K562 (cell line): ENCODE data around the gene ICAM1. TPM values are rescaled to one million over a fixed set of nuclear protein-coding genes. Genes with fewer than 3 reads are reported as not detected.

Experiments used
- BCL6 ChIP-seq: fragments of 250-450 bp; sonication (Bioruptor Pico); IDR thresholded peaks from 2 replicates; pipeline ENCODE4 v1.4.0; 2020
- DIDO1 ChIP-seq: fragments of 450-650 bp; IDR thresholded peaks from 2 replicates; pipeline ENCODE4 v1.6.1; 2016; ENCODE audit warnings: low read depth, missing biosample characterization, missing genetic modification characterization
- ILK ChIP-seq: fragments of 450-650 bp; IDR thresholded peaks from 2 replicates; pipeline ENCODE4 v1.6.1; 2016; ENCODE audit warnings: missing genetic modification characterization, low read depth, mild to moderate bottlenecking, missing compliant biosample characterization, moderate library complexity, borderline replicate concordance
- JUND ChIP-seq, 2 experiments: IDR thresholded peaks; 2 replicates in 1 of 2; 3 replicates in 1 of 2; pipeline ENCODE4 v1.6.1; 2011; ENCODE audit warnings: borderline replicate concordance in 2 of 2, low read depth in 2 of 2, low read length in 2 of 2, improper control_type of control experiment in 1 of 2, missing biosample characterization in 1 of 2, missing genetic modification characterization in 1 of 2, missing genetic modification reagents in 1 of 2
- KAT2B ChIP-seq: IDR thresholded peaks from one replicate; pipeline ENCODE4 v1.6.1; 2012; ENCODE audit warnings: low read depth, mild to moderate bottlenecking, control low read depth, inconsistent platforms, low read length, moderate library complexity
- NR4A1 ChIP-seq, 2 experiments: fragments of 250-450 bp in 1 of 2; fragments of 450-650 bp in 1 of 2; sonication (Bioruptor Pico) in 1 of 2; IDR thresholded peaks; 2 replicates each; pipeline versions ENCODE4 v1.4.0 to v1.6.1; 2016 to 2020; ENCODE audit warnings: mild to moderate bottlenecking in 2 of 2, missing compliant biosample characterization in 1 of 2, missing genetic modification characterization in 1 of 2, moderate library complexity in 1 of 2
- NRF1 ChIP-seq, 2 experiments: fragments of 450-650 bp; IDR thresholded peaks in 1 of 2; conservative IDR thresholded peaks in 1 of 2; 2 replicates each; pipeline ENCODE4 v1.6.1; 2014; ENCODE audit warnings: mild to moderate bottlenecking in 2 of 2
- PTTG1 ChIP-seq: fragments of 450-650 bp; IDR thresholded peaks from 2 replicates; pipeline ENCODE4 v1.6.1; 2016; ENCODE audit warnings: low read depth, mild to moderate bottlenecking, missing genetic modification characterization, missing compliant biosample characterization
- RBM14 ChIP-seq: fragments of 200-400 bp; formaldehyde crosslinking; IDR thresholded peaks from 2 replicates; pipeline ENCODE4 v1.6.1; 2018; ENCODE audit warnings: low read depth, mild to moderate bottlenecking, low read length, moderate library complexity, borderline replicate concordance; ENCODE audit not compliant: insufficient read depth
- ZBED1 ChIP-seq: IDR thresholded peaks from 2 replicates; pipeline ENCODE4 v1.6.1; 2014
- ZNF165 ChIP-seq: fragments of 250-450 bp; sonication (Bioruptor Pico); IDR thresholded peaks from 2 replicates; pipeline ENCODE4 v1.4.0; 2020; ENCODE audit warnings: borderline replicate concordance
- ZNF197 ChIP-seq: fragments of 200-800 bp; sonication (Bioruptor generic); IDR thresholded peaks from 2 replicates; pipeline ENCODE4 v1.6.1; 2016; ENCODE audit warnings: low read depth, missing genetic modification characterization, missing compliant biosample characterization
- ZNF830 ChIP-seq: fragments of 250-450 bp; sonication (Bioruptor Pico); IDR thresholded peaks from 2 replicates; pipeline ENCODE4 v1.5.0; 2021; ENCODE audit warnings: mild to moderate bottlenecking
- polyA plus RNA-seq, 8 experiments: library from polyadenylated mRNA; depleted of rRNA in 4 of 8; stranded (reverse) in 5 of 8; unstranded in 3 of 8; fragments of >200 nt; fragmentation: Nextera tagmentation in 2 of 8; fragmentation: Illumina TruSeq in 1 of 8; extraction: Ambion mirVana in 2 of 8; extraction: Trizol in 1 of 8; gene quantifications; 2 replicates each; pipeline versions ENCODE4 v1.2.1 to v1.2.3, GENCODE V29; 2011 to 2014; ENCODE audit warnings: inconsistent platforms in 1 of 8, missing spikeins in 1 of 8
- total RNA-seq, 7 experiments: library from RNA; depleted of rRNA in 6 of 7; stranded (reverse); fragments of >200 nt in 6 of 7; fragmentation: Illumina TruSeq in 2 of 7; extraction: Trizol in 2 of 7; gene quantifications; 2 replicates each; pipeline versions ENCODE4 v1.2.1 to v1.2.3, GENCODE V29; 2011 to 2021; ENCODE audit warnings: low replicate concordance in 1 of 7
- TF ChIP-seq, protein P1 (sequence below): sonication (generic); formaldehyde crosslinking; IDR thresholded peaks from 2 replicates; pipeline ENCODE4 v1.8.0; 2022; ENCODE audit warnings: mild to moderate bottlenecking, missing genetic modification reagents
- TF ChIP-seq, protein P2 (sequence below): sonication (generic); formaldehyde crosslinking; IDR thresholded peaks from 2 replicates; pipeline ENCODE4 v1.9.0; 2022; ENCODE audit warnings: mild to moderate bottlenecking, missing genetic modification reagents
- TF ChIP-seq, protein P3 (sequence below): fragments of 250-450 bp; sonication (Bioruptor Pico); IDR thresholded peaks from 2 replicates; pipeline ENCODE4 v1.5.0; 2021
- TF ChIP-seq, protein P4 (sequence below), 2 experiments: fragments of 250-450 bp in 1 of 2; fragments of 450-650 bp in 1 of 2; sonication (Bioruptor Pico) in 1 of 2; IDR thresholded peaks; 2 replicates each; pipeline versions ENCODE4 v1.6.1 to v1.8.0; 2016 to 2021; ENCODE audit warnings: mild to moderate bottlenecking in 2 of 2, moderate library complexity in 2 of 2, missing compliant biosample characterization in 1 of 2, missing genetic modification characterization in 1 of 2
- TF ChIP-seq, protein P5 (sequence below): fragments of 250-450 bp; sonication (Bioruptor Pico); IDR thresholded peaks from 2 replicates; pipeline ENCODE4 v1.9.0; 2021; ENCODE audit warnings: mild to moderate bottlenecking

Gene ICAM1
- total and polyA plus RNA-seq, 9 of the 15 experiments (the other 6 are each of a cell fraction or from before 2014, with no cell fraction given) = 2.3 to 24.4 (median 13.4) TPM

DNA sequence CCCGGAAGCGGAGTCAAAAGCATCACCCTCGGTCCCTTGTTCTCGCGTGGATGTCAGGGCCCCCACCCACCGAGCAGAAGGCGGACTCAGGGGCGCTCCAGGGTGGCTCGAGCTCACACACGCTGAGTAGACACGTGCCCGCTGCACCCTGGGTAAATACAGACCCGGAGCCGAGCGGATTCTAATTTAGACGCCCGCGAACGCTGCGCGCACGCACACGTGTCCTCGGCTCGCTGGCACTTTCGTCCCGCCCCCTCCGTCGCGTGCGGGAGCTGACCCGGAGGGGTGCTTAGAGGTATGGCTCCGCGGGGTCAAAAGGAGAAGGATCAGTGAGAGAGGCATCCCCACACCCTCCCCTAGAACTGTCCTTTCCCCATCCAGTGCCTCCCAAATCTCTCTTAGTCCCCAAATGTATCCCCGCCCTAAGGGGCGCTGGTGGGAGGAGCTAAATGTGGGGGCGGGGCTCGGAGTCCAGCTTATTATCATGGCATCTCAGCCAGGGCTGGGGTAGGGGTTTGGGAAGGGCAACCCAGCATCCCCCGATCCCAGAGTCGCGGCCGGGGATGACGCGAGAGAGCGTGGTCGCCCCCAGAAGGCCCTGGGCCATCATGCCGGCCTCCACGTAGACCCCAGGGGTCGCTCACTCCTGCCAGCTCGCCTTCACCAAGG, 18.4 kb downstream of the ICAM1 start (continued):
- TF ChIP-seq JUND (IDR thresholded peaks at IDR 0.05; ENCODE audit: borderline replicate concordance, low read depth, low read length) (peak; percentile 3; the same call in 1 of the 2 replicates), JUND (tag; IDR thresholded peaks at IDR 0.05; ENCODE audit: borderline replicate concordance, low read depth, low read length) (no peak), ZNF830 (CRISPR knock-in tag) (peak; percentile 39; the same call in 1 of the 2 replicates), ZBED1 (no peak; the same call in 1 of the 2 replicates), ILK (tag) (no peak), KAT2B (no peak), ZNF165 (no peak), RBM14 (no peak), DIDO1 (tag) (0 out of 2 replicates have a peak, but pooled peaks have one; percentile 49), NRF1 (conservative IDR thresholded peaks at IDR 0.05 in 1 of 2, IDR thresholded peaks at IDR 0.05 in 1 of 2) (peak; percentile 75 to 80), PTTG1 (no peak), BCL6 (CRISPR knock-in tag) (no peak), NR4A1 (CRISPR knock-in tag; IDR thresholded peaks at IDR 0.05) (0 out of 2 replicates have a peak, but pooled peaks have one; percentile 30), NR4A1 (tag; IDR thresholded peaks at IDR 0.05) (no peak), ZNF197 (CRISPR knock-in tag) (no peak)
- TF ChIP-seq, protein P1, sequence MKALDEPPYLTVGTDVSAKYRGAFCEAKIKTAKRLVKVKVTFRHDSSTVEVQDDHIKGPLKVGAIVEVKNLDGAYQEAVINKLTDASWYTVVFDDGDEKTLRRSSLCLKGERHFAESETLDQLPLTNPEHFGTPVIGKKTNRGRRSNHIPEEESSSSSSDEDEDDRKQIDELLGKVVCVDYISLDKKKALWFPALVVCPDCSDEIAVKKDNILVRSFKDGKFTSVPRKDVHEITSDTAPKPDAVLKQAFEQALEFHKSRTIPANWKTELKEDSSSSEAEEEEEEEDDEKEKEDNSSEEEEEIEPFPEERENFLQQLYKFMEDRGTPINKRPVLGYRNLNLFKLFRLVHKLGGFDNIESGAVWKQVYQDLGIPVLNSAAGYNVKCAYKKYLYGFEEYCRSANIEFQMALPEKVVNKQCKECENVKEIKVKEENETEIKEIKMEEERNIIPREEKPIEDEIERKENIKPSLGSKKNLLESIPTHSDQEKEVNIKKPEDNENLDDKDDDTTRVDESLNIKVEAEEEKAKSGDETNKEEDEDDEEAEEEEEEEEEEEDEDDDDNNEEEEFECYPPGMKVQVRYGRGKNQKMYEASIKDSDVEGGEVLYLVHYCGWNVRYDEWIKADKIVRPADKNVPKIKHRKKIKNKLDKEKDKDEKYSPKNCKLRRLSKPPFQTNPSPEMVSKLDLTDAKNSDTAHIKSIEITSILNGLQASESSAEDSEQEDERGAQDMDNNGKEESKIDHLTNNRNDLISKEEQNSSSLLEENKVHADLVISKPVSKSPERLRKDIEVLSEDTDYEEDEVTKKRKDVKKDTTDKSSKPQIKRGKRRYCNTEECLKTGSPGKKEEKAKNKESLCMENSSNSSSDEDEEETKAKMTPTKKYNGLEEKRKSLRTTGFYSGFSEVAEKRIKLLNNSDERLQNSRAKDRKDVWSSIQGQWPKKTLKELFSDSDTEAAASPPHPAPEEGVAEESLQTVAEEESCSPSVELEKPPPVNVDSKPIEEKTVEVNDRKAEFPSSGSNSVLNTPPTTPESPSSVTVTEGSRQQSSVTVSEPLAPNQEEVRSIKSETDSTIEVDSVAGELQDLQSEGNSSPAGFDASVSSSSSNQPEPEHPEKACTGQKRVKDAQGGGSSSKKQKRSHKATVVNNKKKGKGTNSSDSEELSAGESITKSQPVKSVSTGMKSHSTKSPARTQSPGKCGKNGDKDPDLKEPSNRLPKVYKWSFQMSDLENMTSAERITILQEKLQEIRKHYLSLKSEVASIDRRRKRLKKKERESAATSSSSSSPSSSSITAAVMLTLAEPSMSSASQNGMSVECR (CRISPR knock-in tag) = peak; percentile 18; the same call in 1 of the 2 replicates
- TF ChIP-seq, protein P2, sequence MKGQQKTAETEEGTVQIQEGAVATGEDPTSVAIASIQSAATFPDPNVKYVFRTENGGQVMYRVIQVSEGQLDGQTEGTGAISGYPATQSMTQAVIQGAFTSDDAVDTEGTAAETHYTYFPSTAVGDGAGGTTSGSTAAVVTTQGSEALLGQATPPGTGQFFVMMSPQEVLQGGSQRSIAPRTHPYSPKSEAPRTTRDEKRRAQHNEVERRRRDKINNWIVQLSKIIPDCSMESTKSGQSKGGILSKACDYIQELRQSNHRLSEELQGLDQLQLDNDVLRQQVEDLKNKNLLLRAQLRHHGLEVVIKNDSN (CRISPR knock-in tag) = peak; percentile 91
- TF ChIP-seq, protein P3, sequence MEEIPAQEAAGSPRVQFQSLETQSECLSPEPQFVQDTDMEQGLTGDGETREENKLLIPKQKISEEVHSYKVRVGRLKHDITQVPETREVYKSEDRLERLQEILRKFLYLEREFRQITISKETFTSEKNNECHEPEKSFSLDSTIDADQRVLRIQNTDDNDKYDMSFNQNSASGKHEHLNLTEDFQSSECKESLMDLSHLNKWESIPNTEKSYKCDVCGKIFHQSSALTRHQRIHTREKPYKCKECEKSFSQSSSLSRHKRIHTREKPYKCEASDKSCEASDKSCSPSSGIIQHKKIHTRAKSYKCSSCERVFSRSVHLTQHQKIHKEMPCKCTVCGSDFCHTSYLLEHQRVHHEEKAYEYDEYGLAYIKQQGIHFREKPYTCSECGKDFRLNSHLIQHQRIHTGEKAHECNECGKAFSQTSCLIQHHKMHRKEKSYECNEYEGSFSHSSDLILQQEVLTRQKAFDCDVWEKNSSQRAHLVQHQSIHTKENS = 0 out of 2 replicates have a peak, but pooled peaks have one; percentile 2
- TF ChIP-seq, protein P4, sequence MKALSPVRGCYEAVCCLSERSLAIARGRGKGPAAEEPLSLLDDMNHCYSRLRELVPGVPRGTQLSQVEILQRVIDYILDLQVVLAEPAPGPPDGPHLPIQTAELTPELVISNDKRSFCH (CRISPR knock-in tag; IDR thresholded peaks at IDR 0.05) = no peak
- TF ChIP-seq, protein P4 (tag; IDR thresholded peaks at IDR 0.05) = 0 out of 2 replicates have a peak, but pooled peaks have one; percentile 33
- TF ChIP-seq, protein P5, sequence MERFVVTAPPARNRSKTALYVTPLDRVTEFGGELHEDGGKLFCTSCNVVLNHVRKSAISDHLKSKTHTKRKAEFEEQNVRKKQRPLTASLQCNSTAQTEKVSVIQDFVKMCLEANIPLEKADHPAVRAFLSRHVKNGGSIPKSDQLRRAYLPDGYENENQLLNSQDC (CRISPR knock-in tag) = 0 out of 2 replicates have a peak, but pooled peaks have one; percentile 2
